HG03039 (cell line): ENCODE data around the gene ABCC6.
"Not testable (repeated sequence)": the region's sequence is repeated elsewhere in the genome, so short reads cannot be mapped to it uniquely, and the experiment has no call there.

Source experiments
- ATAC-seq: cut with Tn5 transposase; IDR thresholded peaks from one replicate; pipeline ENCODE4 v1.9.1; 2021; ENCODE audit warnings: mild to moderate bottlenecking, moderate library complexity; ENCODE audit not compliant: unreplicated experiment

The ABCC6 gene

DNA sequence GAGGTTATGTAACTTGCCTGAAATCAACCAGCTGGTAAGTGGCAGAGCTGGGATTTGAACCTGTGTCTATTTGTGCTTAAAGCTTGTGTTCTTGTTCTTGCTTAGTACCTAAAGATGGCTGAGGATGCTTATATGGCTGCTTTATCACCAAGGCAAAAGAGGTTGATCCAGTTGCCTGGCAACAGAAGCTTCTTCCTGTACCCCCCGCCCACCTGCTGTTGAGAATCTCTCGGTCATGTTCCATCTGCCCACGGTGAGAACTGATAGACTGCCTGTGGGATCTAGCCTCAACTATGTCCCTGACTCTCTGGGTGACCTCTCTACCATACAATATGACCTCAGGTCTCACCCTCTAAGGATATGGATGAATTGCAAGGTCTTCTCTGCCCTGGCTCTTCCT is 60.7 kb downstream of the ABCC6 start:
- ATAC-seq: no peak

DNA sequence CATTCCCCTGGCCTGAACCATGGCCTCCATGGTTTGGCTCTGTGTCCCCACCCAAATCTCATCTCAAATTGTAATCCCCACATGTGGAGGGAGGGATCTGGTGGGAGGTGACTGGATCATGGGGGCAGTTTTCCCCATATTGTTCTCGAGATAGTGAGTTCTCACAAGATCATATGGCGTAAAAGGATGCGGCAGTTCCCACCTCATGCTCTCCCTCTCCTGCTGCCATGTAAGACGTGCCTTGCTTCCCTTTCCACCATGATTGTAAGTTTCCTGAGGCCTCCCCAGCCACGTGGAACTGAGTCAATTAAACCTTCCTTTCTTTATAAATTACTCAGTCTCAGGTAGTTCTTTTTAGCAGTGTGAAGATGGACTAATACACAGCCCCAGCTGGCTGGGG is 61.5 kb downstream of the ABCC6 start:
- ATAC-seq: not testable (repeated sequence)

DNA sequence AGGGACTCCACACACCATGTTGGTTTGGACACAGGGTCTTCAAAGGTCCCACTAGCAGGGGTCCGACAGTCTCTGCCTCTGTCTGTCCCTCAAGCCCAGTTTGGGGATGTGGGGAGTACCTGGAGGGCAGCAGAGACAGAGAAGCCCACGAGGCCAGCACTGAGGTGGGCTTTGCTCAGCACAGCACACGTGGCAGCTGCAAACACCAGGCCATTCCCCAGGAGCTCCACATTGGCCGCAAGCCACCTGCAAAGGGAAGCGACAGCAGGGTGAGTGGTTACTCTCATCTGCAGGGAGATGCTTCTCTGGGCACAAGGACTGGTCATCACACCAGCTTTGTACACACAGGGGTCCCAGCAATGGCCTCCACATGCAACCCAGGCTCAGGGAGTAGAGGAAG is 62.0 kb downstream of the ABCC6 start:
- ATAC-seq: no peak

DNA sequence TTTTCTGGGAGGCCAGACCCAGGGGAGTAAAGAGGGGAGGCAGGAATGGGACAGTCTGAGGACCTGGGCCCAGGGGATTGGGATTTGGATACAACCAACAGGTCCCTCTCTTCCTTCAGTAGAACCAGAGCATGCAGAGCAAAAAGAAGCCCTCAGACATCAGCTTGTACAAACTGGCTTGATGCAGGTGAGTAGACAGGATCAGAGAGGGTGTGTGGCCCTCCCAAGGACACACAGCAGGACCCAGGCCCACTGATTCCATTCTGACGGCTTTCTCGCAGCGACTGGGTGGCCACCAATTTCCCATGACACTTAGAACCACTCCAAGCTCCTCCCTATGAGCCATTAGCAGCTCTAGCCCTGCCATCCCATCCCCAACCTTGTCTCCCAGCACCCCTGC is 63.6 kb downstream of the ABCC6 start:
- no peak for ATAC-seq

DNA sequence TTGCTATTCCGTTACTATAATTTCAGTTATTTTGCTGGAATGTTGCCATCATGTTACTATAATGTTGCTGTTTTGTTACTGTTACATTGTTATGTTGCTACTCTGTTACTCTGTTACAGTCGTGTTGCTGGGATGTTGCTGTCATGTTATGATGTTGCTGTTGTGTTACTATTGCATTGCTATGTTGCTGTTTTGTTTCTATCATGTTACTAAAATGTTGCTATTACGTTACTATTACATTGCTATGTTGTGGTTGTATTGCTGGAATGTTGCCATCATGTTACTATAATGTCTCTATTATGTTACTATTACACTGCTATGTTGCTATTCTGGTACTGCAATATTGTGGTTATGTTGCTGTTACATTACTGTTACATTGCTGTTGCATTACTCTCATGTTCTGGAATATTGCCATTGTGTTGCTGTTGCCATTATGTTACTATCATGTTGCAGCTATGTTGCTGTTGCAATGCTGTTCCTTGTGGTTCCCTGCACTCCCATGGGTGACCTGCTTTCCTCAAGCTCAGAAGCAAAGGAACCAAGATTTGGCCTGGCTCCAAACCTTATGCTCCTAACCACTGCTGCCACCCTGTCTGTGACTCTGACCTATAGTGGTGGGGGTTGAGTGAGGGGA is 64.4 kb downstream of the ABCC6 start:
- no peak for ATAC-seq

DNA sequence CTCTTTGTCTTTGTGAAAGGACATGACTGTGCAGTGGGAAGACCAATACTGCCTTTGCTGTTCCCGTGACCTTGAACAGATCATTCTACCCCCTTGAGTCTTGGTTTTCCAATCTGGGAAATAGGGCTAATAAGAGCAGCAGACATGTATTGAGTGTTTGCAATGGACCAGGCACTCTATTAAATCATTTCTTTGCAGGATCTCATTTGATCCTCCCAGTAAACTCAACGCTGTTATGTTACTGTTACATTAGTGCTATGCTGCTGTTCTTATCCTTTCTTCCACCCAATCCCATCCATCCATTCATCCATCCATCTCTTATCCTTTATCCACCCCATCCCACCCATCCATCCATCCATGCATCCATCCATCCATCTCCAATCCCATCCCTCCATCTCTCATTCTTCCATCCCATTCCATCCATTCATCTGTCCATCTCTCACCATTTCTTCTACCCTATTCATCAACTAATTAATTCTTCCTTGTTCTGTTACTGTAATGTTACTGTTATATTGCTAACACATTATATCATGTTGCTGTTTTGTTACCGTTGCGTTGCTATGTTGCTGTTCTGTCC is 65.1 kb downstream of the ABCC6 start:
- ATAC-seq: no peak

DNA sequence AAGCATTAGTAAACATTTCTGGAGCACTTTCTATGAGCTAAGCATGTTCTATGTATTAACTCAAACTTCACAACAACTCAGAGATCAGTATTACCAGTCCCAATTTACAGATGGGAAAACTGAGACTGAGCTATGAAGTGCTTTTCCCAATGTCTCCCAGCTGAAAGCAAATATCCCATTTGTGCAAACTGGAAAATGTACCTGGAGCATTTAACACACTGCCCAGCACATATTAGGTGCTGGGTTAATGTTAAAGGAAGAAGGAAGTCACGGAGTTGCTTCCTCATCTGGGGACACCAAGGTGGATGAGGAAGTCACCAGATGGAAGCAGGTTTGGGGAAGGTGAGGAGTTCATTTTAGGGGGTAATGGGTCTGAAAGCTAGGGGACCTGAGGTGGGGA is 66.1 kb downstream of the ABCC6 start:
- no peak for ATAC-seq

DNA sequence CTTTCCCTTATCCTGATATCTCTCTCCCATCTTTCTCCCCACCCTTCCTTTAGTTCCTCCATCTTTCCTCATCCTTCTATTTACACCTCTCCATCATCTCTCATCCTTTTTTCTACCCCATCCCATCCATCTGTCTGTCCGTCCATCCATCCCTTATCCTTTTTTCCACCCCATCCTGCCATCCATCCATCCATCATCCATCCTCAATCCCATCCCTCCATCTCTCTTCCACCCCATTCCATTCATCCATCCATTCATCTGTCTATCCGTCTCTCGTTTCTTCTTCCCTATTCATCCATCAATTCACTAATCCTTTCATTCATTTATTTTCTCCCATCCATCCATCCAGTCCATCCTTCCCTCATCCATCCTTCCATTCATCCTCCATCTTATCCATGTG is 68.1 kb downstream of the ABCC6 start:
- ATAC-seq: no peak

DNA sequence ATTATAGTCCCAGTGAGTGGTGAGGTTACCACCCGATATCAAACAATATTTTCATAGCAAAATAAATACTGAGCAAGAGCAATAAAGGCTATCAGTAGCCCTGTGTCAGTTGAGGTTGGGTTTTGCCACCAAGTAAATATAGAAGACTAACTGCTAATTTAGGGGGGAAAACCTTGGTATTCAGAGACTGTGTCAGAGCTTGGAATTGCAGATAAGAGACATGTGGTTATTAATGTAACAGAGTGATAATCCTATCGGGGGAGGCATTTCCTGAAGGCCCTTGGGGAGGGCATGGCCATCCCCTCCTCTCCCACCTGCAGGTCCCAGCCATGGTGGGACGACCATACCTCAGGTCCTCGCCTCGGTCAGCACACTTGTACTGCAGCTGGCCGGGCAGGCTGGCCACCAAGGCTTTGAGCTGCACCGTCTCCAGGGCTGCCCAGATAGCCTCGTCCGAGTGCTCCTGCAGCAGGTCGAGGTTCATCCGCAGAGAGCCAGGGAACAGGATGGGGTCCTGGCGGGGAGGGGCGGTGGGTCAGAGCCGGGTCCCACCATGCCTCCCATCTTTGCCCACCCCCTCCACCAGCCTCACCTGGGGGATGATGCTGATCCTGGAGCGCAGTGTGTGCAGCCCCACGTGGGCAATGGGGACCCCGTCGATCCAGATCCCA is 68.9 kb downstream of the ABCC6 start:
- ATAC-seq: no peak

DNA sequence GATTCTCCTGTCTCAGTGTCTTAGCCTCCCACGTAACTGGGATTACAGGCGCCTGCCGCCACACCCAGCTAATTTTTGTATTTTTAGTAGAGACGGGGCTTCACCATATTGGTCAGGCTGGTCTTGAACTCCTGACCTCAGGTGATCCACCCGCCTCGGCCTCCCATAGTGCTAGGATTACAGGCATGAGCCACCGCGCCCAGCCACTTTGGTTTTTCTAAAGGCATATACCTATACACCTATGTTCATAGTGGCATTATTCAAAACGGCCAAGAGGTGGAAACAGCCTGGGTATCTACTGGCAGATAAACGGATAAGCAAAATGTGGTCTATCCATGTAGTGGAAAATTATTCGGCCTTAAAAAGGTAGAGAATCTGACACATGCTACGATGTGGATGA is 70.3 kb downstream of the ABCC6 start:
- ATAC-seq: not testable (repeated sequence)

DNA sequence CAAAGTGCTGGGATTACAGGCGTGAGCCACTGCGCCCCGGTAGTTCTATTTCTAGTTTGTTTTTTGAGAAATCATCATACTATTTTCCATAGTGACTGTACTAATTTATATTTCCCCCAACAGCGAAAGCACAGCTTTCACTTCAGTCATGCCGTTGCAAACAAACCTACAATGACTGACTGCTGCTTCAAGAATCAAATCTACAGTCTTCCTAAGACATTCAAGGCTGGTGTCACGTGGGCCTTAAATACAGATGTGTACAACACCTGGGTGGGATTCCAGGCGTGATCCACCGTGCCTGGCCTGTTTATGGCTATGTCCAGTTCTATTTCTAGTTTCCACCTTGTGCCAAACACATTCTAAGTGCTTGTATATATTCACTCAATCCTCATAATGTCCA is 72.0 kb downstream of the ABCC6 start:
- ATAC-seq: no peak

DNA sequence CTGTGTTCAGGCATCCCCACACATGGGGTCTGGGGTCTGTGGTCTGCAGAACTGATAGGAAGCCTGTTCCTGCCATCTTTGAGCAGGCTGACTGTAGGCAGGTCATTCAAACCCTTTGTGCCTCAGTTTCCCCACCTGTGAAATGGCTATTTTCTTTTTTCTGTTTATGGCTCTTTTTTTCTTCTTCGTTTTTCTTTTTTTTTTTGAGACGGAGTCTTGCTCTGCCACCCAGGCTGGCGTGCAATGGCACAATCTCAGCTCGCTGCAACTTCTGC is 72.5 kb downstream of the ABCC6 start:
- no peak for ATAC-seq

DNA sequence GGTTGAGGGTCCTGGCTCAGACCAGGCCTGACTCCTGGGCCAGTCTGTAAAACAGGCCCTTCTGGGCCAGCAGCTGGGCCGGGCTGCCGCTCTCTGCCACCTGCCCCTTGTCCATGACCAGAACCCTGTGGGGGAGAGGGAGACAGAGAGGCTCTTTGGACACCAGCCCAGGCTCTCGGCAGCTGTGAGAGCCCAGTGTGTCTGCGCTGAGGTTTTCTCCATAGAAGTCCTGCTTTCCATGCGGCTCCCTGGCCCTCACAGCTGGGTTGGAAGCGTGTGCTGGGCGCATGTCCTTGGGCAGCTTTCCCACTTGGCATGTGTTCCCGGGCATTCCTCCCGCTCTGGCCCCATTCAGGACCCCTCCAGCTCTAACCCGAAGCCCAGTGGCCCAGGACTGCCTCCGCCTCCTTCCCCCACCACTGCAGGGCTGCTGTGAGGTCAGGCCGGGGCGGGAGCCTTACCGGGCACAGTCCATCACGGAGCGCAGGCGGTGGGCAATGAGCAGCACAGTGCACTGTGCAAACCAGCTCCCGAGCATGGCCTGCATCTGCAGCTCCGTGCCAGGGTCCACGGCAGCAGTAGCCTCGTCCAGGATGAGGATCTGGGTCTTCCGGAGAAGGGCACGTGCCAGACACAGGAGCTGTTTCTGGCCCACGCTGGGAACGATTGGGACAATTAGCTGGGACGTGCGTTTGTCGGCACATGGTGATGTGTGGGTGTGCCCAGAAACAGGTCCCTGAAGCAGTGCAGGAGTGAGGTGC is 73.0 kb downstream of the ABCC6 start:
- no peak for ATAC-seq

DNA sequence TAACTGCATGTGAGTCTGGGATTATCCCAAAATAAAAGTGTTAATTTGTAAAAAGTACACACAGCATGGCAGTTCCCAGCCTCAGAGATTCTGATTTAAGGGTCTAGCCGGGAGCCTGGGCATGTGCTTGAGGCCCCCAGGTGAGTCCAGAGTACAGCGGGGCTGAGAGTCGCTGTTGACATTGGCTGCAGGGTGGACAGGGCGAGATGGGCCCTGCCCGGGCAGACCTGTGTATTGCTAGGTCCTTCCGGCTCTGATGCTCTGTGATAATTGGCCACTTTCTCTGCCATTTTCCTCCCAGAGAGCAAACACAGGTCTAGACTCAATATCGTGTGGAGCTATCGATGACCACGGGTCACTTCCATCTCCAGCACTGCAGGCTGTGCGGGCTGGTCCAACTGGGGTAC is 73.6 kb downstream of the ABCC6 start:
- ATAC-seq: no peak

DNA sequence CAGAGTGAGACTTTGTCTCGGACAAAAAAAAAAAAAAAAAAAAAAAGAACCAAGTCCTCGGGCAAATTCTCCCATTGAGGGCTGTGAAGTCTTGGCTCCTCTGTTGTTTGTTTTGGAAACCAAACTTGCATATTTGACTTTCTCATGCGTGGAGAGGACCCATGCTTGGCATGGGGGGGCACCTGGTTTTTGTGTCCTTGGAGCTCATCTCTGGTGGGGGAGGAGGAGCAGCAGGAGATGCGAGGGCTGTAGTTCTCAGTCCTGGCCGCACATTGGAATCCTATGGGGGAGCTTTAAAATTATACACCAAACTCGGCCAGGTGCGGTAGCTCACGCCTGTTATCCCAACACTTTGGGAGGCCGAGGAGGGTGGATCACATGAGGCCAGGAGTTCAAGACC is 74.5 kb downstream of the ABCC6 start:
- no peak for ATAC-seq

DNA sequence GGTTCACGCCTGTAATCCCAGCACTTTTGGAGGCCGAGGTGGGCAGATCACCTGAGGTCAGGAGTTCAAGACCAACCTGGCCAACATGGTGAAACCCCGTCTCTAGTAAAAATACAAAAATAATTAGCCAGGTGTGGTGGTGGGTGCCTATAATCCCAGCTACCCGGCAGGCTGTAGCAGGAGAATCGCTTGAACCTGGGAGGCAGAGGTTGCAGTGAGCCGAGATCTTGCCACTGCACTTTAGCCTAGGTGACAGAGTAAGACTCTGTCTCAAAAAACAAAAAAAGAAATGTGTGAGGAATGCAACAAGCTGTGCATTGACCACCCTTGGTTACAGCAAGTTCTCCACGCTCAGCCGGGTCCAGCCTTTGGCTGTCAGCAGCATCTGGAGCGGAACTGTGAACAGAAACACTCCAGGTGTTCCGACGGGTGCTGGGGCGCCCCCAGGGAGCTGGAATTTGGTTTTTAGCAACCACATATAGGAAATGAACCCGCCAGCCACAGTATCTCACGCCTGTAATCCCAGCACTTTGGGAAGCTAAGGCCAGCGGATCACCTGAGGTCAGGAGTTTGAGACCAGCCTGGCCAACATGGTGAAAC is 75.2 kb downstream of the ABCC6 start:
- not testable (repeated sequence) for ATAC-seq

DNA sequence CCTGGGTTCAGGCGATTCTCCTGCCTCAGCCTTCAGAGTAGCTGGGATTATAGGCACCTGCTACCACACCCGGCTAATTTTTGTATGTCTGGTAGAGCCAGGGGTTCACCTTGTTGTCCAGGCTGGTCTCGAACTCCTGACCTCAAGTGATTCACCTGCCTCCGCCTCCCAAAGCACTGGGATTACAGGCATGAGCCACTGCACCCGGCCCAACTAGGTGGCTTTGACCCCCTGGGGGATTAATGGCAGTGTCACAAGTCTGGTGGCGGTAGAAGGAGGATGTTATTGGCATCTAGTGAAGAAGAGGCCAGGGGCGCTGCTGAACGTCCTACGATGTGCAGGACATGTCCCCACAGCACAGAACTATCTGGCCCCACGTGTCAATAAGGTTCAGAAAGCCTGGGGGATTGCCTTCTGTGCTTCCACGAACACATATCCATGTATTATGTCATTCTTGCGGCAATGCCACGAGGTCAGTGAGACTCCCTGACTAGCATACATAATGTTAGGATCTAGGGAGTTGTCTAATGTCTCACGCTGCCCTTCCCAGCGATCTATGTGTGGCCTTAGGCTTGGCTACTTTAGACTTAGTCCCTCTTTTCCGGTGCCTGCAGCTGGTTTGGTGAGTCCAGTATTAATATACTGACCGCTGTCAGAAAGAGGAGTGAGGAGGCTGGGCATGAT is 75.8 kb downstream of the ABCC6 start:
- no peak for ATAC-seq

DNA sequence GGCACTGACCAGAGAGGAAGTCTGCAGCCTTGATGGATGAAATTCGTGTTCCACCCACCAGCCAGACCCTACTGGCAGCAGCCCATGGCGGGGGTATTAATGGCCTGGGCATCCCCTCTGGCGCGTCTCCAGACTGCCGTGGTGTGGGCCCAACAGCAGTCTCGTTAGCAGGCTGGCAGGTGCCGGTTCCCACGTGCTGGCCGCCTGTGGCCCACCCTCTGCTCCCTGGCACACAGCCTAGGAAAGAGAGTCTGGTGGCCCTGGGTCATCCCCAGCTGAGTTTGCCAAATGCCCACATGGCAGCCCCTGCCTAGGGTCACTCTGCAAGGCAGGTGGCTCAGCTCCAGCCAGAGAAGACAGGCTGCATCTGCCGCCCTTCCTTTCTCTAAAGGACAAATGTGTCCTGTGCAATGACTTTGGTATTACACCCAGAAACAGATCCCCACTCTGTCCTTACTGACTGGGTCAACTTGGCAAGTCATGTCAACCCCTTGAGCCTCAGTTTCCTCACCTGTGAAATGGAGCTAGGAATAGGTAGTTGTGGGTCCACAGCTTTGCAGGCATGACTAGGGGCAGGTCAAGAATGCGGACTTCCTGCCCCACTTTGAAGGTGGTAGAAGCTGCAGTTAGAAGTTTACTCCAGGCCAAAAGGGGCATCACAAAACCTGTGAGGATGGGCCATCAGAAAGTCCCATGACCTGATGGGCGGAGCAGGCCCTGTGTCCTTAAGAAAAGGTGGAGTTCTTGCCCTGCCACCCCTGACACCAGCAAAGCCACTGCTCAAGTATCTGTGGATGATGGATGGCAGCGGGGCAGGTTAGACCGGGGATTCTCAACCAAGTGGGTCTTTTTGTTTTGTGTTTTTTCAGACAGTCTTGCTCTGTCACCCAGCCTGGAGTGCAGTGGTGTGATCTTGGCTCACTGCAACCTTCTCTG is 76.6 kb downstream of the ABCC6 start:
- ATAC-seq: no peak

DNA sequence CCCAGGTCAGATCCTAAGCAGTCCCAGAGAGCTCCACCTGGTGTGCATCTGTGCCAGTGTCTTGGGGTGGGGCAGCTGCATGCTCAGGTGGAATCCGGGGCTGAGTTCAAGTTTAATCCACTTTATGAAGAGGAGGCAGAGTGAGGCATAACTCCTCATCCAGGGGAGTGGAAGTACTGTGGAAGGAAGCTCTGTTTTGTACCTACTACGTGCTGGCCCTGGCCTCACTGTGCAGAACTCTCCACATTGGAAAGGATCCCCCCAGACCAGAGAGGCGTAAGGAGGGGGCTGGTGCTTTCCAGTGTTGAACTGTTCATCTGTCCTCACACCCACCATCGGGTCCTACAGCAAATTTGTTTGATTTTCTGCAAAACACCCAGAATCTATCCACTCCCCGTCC is 78.0 kb downstream of the ABCC6 start:
- no peak for ATAC-seq

DNA sequence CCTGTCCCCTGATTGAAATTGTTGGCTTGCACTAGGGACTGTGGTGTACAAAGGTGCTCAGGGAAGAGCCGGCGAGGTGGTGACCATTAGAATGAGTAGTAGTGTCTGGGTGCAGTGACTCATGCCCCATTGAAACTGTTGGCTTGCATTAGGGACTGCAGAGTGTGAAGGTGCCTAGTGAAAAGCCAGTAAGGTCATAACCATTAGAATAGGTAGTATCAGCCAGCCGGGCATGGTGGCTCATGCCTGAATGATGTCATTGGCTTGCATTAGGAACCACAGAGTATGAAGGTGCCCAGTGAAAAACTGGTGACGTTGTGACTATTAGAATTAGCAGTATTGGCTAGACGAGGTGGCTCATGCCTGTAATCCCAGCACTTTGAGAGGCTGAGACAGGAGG is 78.9 kb downstream of the ABCC6 start:
- ATAC-seq: no peak
